CD4-positive, alpha-beta T cell (primary cell): ENCODE measurements around the gene HP. TPM values are rescaled to one million over a fixed set of nuclear protein-coding genes. Genes with fewer than 3 reads are reported as not detected.

Experiments
- ATAC-seq: fragments of 200-7000 bp; cut with Tn5 transposase; one replicate; pipeline ENCODE4 v1.10.0; 2022; ENCODE audit warnings: mild to moderate bottlenecking; ENCODE audit not compliant: poor library complexity
- CTCF ChIA-PET: fragments of 350-600 bp; sonication (Branson Sonifier 250); formaldehyde crosslinking; loops from one replicate; lab custom pipeline; 2021; ENCODE audit warnings: antibody characterized with exemption, inconsistent platforms; lab: Charles Lee
- POLR2A ChIA-PET: fragments of 350-600 bp; sonication (Branson Sonifier 250); formaldehyde crosslinking; loops from one replicate; lab custom pipeline; 2021; ENCODE audit warnings: antibody characterized with exemption, inconsistent platforms; lab: Charles Lee
- DNase-seq, 14 experiments: peaks; one replicate each; pipeline ENCODE4 v3.0.0-alpha.2; 2013 to 2020; ENCODE audit warnings: mixed read lengths in 2 of 14
- H3K27ac ChIP-seq, 2 donors: one replicate each; pipeline versions ENCODE4 v1.5.1 to v1.7.0; 2013; ENCODE audit warnings: low read length in 2 of 2, low read depth in 1 of 2, mild to moderate bottlenecking in 1 of 2
- H3K27me3 ChIP-seq, 2 experiments: 1 replicate in 1 of 2; 2 replicates in 1 of 2; pipeline versions ENCODE4 v1.6.1 to v1.7.0; 2013; ENCODE audit warnings: low read length in 2 of 2, control low read depth in 1 of 2, mild to moderate bottlenecking in 1 of 2, moderate library complexity in 1 of 2; ENCODE audit not compliant: insufficient read depth in 2 of 2, control insufficient read depth in 1 of 2
- H3K36me3 ChIP-seq: one replicate; pipeline ENCODE4 v1.6.1; 2013; ENCODE audit warnings: low read length, control low read depth; ENCODE audit not compliant: insufficient read depth
- H3K4me1 ChIP-seq: one replicate; pipeline ENCODE4 v1.6.1; 2013; ENCODE audit warnings: low read length, control low read depth; ENCODE audit not compliant: insufficient read depth
- H3K4me3 ChIP-seq: one replicate; pipeline ENCODE4 v1.5.1; 2013; ENCODE audit warnings: mild to moderate bottlenecking, low read length, moderate library complexity
- H3K9me3 ChIP-seq, 2 experiments: 1 replicate in 1 of 2; 2 replicates in 1 of 2; pipeline versions ENCODE4 v1.6.1 to v1.7.0; 2013; ENCODE audit warnings: low read length in 2 of 2, mild to moderate bottlenecking in 2 of 2, control low read depth in 1 of 2, moderate library complexity in 1 of 2; ENCODE audit not compliant: control insufficient read depth in 1 of 2, insufficient read depth in 1 of 2
- H3K27ac Mint-ChIP-seq: one replicate; pipeline ENCODE4 v1.8.0; 2020; ENCODE audit warnings: mixed read lengths
- H3K27me3 Mint-ChIP-seq: one replicate; pipeline ENCODE4 v1.8.0; 2021; ENCODE audit warnings: mixed read lengths
- H3K36me3 Mint-ChIP-seq: one replicate; pipeline ENCODE4 v1.8.0; 2021; ENCODE audit warnings: low read depth, mixed read lengths
- H3K4me1 Mint-ChIP-seq: one replicate; pipeline ENCODE4 v1.8.0; 2021; ENCODE audit warnings: low read depth, mixed read lengths
- H3K4me3 Mint-ChIP-seq: one replicate; pipeline ENCODE4 v1.8.0; 2020; ENCODE audit warnings: mild to moderate bottlenecking, mixed read lengths
- H3K9me3 Mint-ChIP-seq: one replicate; pipeline ENCODE4 v1.8.0; 2020; ENCODE audit warnings: mixed read lengths
- intact Hi-C, 2 experiments: fragments of 100-400 bp; cut with DNase I in 1 of 2; cut with micrococcal nuclease in 1 of 2; formaldehyde crosslinking; loops; one replicate each; pipeline versions ENCODE4 v1.15.1 to v1.9.0; 2023 to 2025; cut with DNase I, micrococcal nuclease
- total RNA-seq, 174 experiments: library from RNA in 2 of 174; stranded (reverse) in 2 of 174; gene quantifications; one replicate each; pipeline ENCODE4 v1.2.3 and lab custom pipeline; 2021 to 2026
- TF ChIP-seq, protein P1 (sequence below): fragments of 200-600 bp; IDR thresholded peaks from one replicate; pipeline ENCODE4 v1.8.0; 2022; ENCODE audit warnings: antibody characterized with exemption, mild to moderate bottlenecking

The HP gene
- total RNA-seq, 2 experiments from 2014 or later, result not detected

DNA sequence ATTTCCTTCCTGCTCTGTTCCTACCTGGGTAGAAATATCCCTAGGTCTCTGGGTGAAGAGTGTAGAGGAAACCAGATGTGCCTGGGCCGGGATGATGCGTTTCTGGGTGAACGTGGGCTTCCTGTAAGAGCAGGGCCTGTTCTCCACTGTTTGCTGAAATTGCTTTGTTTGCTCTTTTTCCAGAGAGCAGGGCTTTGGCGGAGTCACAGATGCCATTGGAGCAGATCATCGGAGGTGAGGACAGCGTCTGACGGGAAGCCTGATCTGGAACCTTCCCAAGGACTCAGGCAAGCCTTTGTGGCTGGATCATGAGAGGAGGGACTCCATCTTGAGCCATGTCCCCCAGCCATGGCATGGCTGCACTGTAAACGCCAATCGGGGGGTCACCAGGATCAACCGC is 30.3 kb upstream of the HP start:
- H3K27ac Mint-ChIP-seq, result no peak overlapping the region
- no peaks in the 10 kb centered on the region for H3K27me3 ChIP-seq
- no peaks in the 10 kb centered on the region for H3K9me3 ChIP-seq
- no peak for ATAC-seq
- H3K27ac ChIP-seq, result no peak overlapping the region
- H3K27me3 Mint-ChIP-seq, result no peaks in the 10 kb centered on the region
- peaks cover 41% of the 10 kb centered on the region for H3K36me3 ChIP-seq
- TF ChIP-seq, protein P1, sequence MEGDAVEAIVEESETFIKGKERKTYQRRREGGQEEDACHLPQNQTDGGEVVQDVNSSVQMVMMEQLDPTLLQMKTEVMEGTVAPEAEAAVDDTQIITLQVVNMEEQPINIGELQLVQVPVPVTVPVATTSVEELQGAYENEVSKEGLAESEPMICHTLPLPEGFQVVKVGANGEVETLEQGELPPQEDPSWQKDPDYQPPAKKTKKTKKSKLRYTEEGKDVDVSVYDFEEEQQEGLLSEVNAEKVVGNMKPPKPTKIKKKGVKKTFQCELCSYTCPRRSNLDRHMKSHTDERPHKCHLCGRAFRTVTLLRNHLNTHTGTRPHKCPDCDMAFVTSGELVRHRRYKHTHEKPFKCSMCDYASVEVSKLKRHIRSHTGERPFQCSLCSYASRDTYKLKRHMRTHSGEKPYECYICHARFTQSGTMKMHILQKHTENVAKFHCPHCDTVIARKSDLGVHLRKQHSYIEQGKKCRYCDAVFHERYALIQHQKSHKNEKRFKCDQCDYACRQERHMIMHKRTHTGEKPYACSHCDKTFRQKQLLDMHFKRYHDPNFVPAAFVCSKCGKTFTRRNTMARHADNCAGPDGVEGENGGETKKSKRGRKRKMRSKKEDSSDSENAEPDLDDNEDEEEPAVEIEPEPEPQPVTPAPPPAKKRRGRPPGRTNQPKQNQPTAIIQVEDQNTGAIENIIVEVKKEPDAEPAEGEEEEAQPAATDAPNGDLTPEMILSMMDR, result no peak
- intact Hi-C loops, result no loop called here
- no peaks in the 10 kb centered on the region for H3K4me1 Mint-ChIP-seq
- H3K9me3 Mint-ChIP-seq, result no peaks in the 10 kb centered on the region
- no peak overlapping the region for H3K4me3 Mint-ChIP-seq
- DNase-seq, result no peak
- H3K4me1 ChIP-seq, result no peaks in the 10 kb centered on the region
- H3K36me3 Mint-ChIP-seq, result peaks cover 58% of the 10 kb centered on the region
- ChIA-PET CTCF (no interaction called here), POLR2A (no interaction called here)
- no peak overlapping the region for H3K4me3 ChIP-seq

DNA sequence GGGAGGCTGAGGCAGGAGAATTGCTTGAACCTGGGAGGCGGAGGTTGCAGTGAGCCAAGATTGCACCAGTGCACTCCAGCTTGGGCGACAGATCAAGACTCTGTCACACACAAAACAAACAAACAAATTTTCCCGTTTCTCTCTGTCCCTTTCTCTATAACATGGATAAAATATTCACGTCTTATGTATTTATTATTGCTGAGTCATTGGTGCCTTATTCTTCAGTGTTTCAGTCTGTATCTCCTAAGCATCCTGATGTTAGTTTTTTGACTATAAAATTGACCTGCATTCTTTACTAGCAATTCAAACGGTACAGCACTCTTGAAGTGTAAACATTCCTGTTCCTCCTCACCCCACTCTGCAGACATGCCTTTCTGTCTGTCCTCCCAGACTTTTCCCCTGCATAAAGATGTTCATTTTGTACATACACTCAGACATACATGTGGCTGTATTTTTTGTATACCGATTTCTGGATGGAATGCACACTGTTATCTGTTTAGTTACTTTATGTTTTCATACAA is 29.4 kb upstream of the HP start:
- Mint-ChIP-seq H3K27me3 (no peaks in the 10 kb centered on the region), H3K4me3 (no peak overlapping the region), H3K4me1 (no peaks in the 10 kb centered on the region), H3K36me3 (peaks cover 55% of the 10 kb centered on the region), H3K27ac (no peak overlapping the region), H3K9me3 (no peaks in the 10 kb centered on the region)
- Histone ChIP-seq H3K4me1 (no peaks in the 10 kb centered on the region), H3K9me3 (no peaks in the 10 kb centered on the region), H3K27me3 (no peaks in the 10 kb centered on the region), H3K27ac (no peak overlapping the region), H3K36me3 (peaks cover 41% of the 10 kb centered on the region), H3K4me3 (no peak overlapping the region)
- CTCF ChIA-PET, result no interaction called here
- intact Hi-C loops, result no loop called here
- ATAC-seq (no peak), DNase-seq (no peak)
- TF ChIP-seq, protein P1, result no peak
- POLR2A ChIA-PET, result no interaction called here

DNA sequence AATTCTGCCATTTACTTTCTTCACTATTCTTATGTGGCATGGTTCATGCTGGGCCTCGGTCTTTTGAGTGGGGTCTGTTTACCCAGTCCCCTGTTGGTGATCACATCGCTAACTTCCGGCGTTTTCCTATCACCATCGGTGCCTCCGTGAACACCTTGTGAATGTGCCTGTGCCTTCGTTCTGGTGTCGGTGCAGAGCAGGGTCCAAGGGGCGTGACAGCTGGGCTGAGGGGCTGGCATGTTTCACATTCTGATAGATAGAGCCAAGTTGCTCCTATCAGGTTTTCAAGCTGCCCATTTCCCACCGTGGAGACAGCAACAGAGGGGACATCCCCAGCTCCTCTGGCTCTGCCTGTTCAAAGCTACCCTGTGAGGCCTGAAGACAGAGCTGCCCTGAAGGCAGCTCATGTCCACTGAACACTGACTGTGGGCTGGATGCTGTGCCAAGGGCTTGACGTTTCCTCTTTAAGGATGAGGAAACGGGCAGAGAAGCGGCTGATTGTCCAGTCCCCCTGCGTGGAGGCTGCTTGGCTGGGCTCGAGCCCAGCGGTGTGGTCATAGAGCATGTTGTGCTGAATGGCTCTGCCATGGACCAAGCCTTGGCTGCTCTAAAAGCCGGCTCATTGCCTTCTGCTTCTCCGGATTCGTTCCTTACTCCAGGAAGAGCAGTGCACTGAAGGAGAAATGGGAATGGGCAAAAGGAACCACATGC is 28.7 kb upstream of the HP start:
- TF ChIP-seq, protein P1, result no peak
- ChIA-PET CTCF (no interaction called here), POLR2A (no interaction called here)
- ATAC-seq (no peak), DNase-seq (no peak)
- H3K27ac Mint-ChIP-seq, result no peak overlapping the region
- H3K9me3 Mint-ChIP-seq, result no peaks in the 10 kb centered on the region
- H3K27me3 Mint-ChIP-seq, result no peaks in the 10 kb centered on the region
- intact Hi-C loops, result no loop called here
- H3K36me3 Mint-ChIP-seq, result peaks cover 55% of the 10 kb centered on the region
- H3K4me3 Mint-ChIP-seq, result no peak overlapping the region
- no peaks in the 10 kb centered on the region for H3K4me1 Mint-ChIP-seq
- Histone ChIP-seq H3K27ac (no peak overlapping the region), H3K36me3 (peaks cover 41% of the 10 kb centered on the region), H3K9me3 (no peaks in the 10 kb centered on the region), H3K4me1 (no peaks in the 10 kb centered on the region), H3K27me3 (no peaks in the 10 kb centered on the region), H3K4me3 (no peak overlapping the region)
